ENCODE measurements around the gene ANKS1B.

- TF ChIP-seq POLR2A (IDR thresholded peaks at IDR 0.05) = no peak
- no peak for TF ChIP-seq CTCF (IDR thresholded peaks at IDR 0.05)
Observed at GRCh38 chr12:98719515-98720504, 1264.9 kb downstream of the ANKS1B start.
